Measurements from ENCODE around the gene NRXN3.

- TF ChIP-seq EZH2 (IDR thresholded peaks at IDR 0.05; ENCODE audit: insufficient read depth, poor library complexity, severe bottlenecking) (no peak), EZH2phosphoT487 (IDR thresholded peaks at IDR 0.05; ENCODE audit: insufficient read depth, low read depth) (no peak)
Measured at GRCh38 chr14:79442786-79443185, 1272.6 kb downstream of the NRXN3 start.
